Breast epithelium (tissue), 3 donors: ENCODE data around the gene NUPR1.

Experiments used
- CTCF ChIP-seq, 3 donors: fragments of 450-650 bp; IDR thresholded peaks; one replicate each; pipeline ENCODE4 v1.5.1; 2016 to 2017; ENCODE audit warnings: antibody characterized with exemption in 3 of 3, mild to moderate bottlenecking in 3 of 3, moderate library complexity in 3 of 3
- POLR2AphosphoS5 ChIP-seq, 3 donors: sonication (generic); formaldehyde crosslinking; IDR thresholded peaks; one replicate each; pipeline ENCODE4 v1.6.1; 2017; ENCODE audit warnings: antibody characterized with exemption in 3 of 3

- TF ChIP-seq CTCF (IDR thresholded peaks at IDR 0.05), result no peak
- TF ChIP-seq POLR2AphosphoS5 (IDR thresholded peaks at IDR 0.05), result peak in 1 of 3 donors; percentile 52
These were observed 4.3 kb upstream of the NUPR1 start for GRCh38 chr16:28543072-28543471.
